GM19023 (cell line): ENCODE results near the gene MAP2K1.
"Not testable (repeated sequence)": the region's sequence is repeated elsewhere in the genome, so short reads cannot be mapped to it uniquely, and the experiment has no call there.

Experiments used
- ATAC-seq: cut with Tn5 transposase; IDR thresholded peaks from one replicate; pipeline ENCODE4 v1.9.1; 2021; ENCODE audit warnings: mild to moderate bottlenecking, moderate library complexity; ENCODE audit not compliant: unreplicated experiment

The MAP2K1 gene

GRCh38 chr15:66502491-66502890 is 115.8 kb downstream of the MAP2K1 start:
- no peak for ATAC-seq

- ATAC-seq = not testable (repeated sequence)
These were observed 116.4 kb downstream of the MAP2K1 start for GRCh38 chr15:66503041-66503648.

DNA sequence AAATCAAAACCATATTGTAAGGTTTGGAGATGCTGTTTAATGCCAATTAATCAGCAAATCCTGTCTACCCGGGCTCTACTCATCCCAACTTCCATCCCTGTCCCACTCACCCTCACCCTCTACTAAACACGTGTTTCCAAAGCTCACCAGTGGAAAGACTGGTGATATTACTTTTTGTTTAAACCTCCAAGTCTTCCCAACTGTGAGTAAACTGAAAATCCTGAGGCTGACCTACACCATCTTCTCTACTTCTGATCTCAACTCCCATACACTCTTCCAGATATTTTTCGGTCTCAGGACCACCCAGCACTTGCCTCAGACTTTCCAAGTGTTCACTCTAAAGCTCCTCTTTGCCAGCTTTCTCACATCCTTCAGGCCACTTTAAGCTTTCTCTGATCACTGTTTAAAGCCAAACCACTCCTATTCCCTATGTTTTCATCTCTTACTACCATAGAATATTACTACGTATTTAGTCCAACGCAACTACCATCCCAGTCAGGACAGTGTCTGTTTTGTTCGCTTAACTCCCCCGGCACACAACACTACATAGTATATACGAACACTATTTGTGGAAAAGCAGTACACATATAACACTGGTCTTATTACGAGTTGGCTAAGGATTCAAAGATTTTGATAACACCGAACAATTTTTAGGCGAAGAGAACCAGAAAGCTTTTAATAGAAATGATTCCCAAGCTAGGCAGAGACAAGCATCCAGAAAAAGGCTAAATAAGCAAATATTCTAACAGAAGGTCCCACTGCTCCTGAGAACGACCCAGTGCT is 117.3 kb downstream of the MAP2K1 start:
- ATAC-seq = no peak

- ATAC-seq = peak; percentile 76
These were observed 118.1 kb downstream of the MAP2K1 start, which contains the start of the genes RPL4 and ZWILCH for GRCh38 chr15:66504563-66505429. Gene RPL4, minus strand, starts transcription at chr15:66504855. Its CDS starts 65 bp downstream, at chr15:66504790. Gene ZWILCH, plus strand, starts transcription at chr15:66505326. Its CDS starts 13 bp downstream, at chr15:66505339.

DNA sequence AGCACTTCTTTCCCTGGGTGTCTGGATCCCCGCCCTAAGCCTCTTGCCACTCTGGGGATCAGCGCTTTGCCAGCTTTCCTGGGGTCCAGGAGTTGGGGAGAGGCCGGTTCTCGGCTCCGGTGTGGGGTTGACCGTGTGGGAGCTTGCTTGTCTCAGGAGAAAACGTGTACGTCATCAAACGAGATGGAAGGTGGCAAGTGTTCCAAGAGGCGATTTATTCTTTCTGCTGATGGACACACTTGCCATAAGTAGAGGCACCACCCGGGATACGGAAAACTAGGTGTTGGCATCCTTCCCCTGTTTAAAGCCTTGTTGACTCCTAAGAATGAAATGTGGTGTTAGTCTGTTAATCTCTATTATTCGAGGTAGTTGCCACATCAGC is 118.7 kb downstream of the MAP2K1 start:
- ATAC-seq = peak; percentile 19

DNA sequence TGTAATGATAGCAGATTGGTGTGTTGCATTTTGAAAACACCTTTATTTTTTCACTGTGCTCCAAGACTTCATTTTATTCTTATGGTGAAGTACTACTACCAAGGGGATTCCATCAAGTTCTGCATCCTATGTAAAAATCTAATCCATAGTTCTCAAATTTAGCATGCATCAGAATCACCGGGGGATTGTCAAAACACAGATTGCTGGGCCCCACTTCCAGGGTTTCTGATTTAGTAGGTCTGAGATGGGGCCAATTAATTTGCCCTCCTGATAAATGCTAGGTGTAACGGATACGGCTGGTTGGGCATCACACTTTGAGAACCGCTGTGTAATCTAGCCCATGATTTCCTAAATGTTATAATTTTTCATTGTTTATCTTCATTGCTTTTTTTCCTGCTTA is 119.1 kb downstream of the MAP2K1 start:
- ATAC-seq = no peak

- no peak for ATAC-seq
These were observed 121.7 kb downstream of the MAP2K1 start for GRCh38 chr15:66508293-66508883.

DNA sequence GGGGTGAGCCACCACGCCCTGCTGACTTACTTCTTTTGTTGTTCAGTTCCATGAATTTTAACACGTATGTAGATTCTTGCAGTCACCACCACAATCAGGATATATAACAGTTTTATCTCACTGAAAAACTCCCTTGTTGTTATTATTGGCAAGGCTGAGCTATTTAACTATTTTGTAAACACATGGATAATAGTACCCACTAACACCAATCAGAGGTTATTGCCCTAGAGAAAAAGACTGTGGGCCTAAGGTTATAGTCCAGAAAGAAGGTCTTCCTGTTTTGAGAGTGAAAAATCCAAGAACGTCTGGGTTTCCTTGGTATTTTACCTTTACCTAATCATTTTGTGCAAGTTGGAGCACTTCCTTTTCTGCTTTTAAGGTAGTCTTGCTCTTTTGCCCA is 127.9 kb downstream of the MAP2K1 start:
- no peak for ATAC-seq

DNA sequence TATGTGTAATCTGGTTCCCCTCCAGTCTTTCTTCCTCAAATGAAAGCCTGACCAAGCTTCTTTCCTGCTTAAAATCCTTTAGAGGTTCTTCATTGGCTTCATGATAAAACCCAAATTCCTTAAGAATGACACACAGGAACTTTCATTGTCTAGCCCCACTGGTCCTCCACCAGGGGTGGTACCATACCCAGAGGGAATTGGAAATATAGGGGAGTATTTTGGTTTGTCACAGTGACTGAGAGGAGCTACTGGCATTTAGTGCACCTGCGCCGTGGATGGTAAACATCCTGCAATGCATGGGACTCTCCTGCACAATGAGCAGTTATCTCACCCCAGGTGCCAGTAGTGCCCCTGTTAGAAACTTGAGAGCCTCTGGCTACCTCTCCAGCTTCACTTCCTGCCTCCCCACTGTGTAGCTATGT is 129.2 kb downstream of the MAP2K1 start:
- ATAC-seq = no peak

DNA sequence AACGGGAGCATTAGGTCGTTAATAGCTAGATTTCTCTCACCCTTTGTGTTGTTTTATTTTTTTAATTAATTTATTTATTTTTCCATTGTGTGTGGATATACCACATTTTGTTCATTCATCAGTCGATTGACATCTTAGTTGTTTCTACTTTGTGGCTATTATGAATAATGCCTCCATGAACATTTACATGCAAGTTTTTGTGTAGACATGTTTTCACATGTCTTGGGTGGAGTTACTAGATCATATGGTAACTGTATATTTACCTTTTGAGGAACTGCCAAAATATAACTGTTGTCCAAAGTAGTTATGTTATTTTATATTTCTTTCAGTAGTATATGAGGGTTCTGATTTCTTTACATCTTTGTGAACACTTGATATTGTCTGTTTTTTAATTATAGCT is 137.2 kb downstream of the MAP2K1 start:
- no peak for ATAC-seq

- ATAC-seq = no peak
These were observed 138.1 kb downstream of the MAP2K1 start for GRCh38 chr15:66524838-66525237.

GRCh38 chr15:66535056-66535455 is 148.3 kb downstream of the MAP2K1 start:
- no peak for ATAC-seq
